ENCODE data around the gene RLF. TPM values are rescaled to one million over a fixed set of nuclear protein-coding genes. Genes with fewer than 3 reads are reported as not detected.

Gene RLF
- total RNA-seq, 4 donors from 2014 or later, result 12.3 to 15.9 (median 15.0) TPM

- Histone ChIP-seq H3K4me1 (peaks cover 0 to 3% of the 10 kb centered on the region in 2 donors), H3K27me3 (no peaks in the 10 kb centered on the region), H3K36me3 (no peaks in the 10 kb centered on the region), H3K4me3 (no peak overlapping the region), H3K27ac (no peak overlapping the region), H3K9me3 (no peaks in the 10 kb centered on the region)
- intact Hi-C loops (cut with DNase I; ENCODE audit: low total_unique reads), result no loop called here
- in situ Hi-C loops (cut with MboI; ENCODE audit: low sequenced_read_pairs in 4 of 4), result loop anchor here in 1 of 4 donors (10.0 kb wide), 1 partner anchor 100 kb away; the partner anchor contains the start of gene ZMPSTE24
- ATAC-seq (no peak), DNase-seq (no peak)
- TF ChIP-seq CTCF (IDR thresholded peaks at IDR 0.05 in 4 of 5, conservative IDR thresholded peaks at IDR 0.05 in 1 of 5), result no peak
- no peak for TF ChIP-seq POLR2A (IDR thresholded peaks at IDR 0.05)
These were observed 6.1 kb upstream of the RLF start for GRCh38 chr1:40155135-40155534.

- intact Hi-C loops (cut with DNase I; ENCODE audit: low total_unique reads), result no loop called here
These were observed 5.3 kb upstream of the RLF start for GRCh38 chr1:40155910-40156309.

DNA sequence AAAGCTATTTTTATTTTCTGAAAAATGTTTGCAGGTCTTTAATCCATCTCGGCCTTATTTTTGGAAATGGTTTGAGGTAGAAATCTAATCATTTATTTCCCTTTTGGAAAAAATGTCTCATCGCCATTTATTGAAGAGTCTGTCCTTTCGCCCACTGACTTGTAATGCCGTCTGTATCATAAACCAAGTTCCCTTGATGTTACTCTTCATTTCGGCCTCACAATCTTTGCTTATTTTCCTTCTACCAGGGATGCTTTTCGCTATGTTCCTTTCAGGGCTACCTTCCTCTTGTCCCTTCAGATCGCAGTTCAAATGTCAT is 422 bp upstream of the RLF start:
- no peak for DNase-seq
- Histone ChIP-seq H3K9me3 (no peaks in the 10 kb centered on the region), H3K4me3 (peak overlapping the region; percentile 73 to 98 (median 89)), H3K27me3 (no peaks in the 10 kb centered on the region), H3K4me1 (peaks cover 41 to 42% of the 10 kb centered on the region in 2 donors), H3K27ac (peak overlapping the region; percentile 92 to 99 (median 96)), H3K36me3 (no peaks in the 10 kb centered on the region)
- intact Hi-C loops (cut with DNase I; ENCODE audit: low total_unique reads), result loop anchor here (1.0 to 5.0 kb wide), 4 partner anchors 63 to 232 kb away; partner anchors contain the start of genes CAP1 and PPT1
- TF ChIP-seq POLR2A (IDR thresholded peaks at IDR 0.05) (no peak), CTCF (IDR thresholded peaks at IDR 0.05 in 4 of 5, conservative IDR thresholded peaks at IDR 0.05 in 1 of 5) (no peak)
- no peak for ATAC-seq
- in situ Hi-C loops (cut with MboI; ENCODE audit: low sequenced_read_pairs in 4 of 4), result loop anchor here in 2 of 4 donors (5.0 to 10.0 kb wide), 2 partner anchors 94 to 97 kb away; partner anchors contain the start of gene ZMPSTE24 (in 2 of the 2)

More at GRCh38 chr1:40155910-40156309, 5.3 kb upstream of the RLF start:
- ATAC-seq (no peak), DNase-seq (no peak)
- no peak for TF ChIP-seq POLR2A (IDR thresholded peaks at IDR 0.05)
- no peak for TF ChIP-seq CTCF (IDR thresholded peaks at IDR 0.05 in 4 of 5, conservative IDR thresholded peaks at IDR 0.05 in 1 of 5)
- Histone ChIP-seq H3K4me3 (no peak overlapping the region), H3K27me3 (no peaks in the 10 kb centered on the region), H3K9me3 (no peaks in the 10 kb centered on the region), H3K27ac (no peak overlapping the region), H3K4me1 (peaks cover 5 to 8% of the 10 kb centered on the region in 2 donors), H3K36me3 (no peaks in the 10 kb centered on the region)
- in situ Hi-C loops (cut with MboI; ENCODE audit: low sequenced_read_pairs in 4 of 4), result loop anchor here in 1 of 4 donors (10.0 kb wide), 1 partner anchor 99 kb away; the partner anchor contains the start of gene ZMPSTE24

DNA sequence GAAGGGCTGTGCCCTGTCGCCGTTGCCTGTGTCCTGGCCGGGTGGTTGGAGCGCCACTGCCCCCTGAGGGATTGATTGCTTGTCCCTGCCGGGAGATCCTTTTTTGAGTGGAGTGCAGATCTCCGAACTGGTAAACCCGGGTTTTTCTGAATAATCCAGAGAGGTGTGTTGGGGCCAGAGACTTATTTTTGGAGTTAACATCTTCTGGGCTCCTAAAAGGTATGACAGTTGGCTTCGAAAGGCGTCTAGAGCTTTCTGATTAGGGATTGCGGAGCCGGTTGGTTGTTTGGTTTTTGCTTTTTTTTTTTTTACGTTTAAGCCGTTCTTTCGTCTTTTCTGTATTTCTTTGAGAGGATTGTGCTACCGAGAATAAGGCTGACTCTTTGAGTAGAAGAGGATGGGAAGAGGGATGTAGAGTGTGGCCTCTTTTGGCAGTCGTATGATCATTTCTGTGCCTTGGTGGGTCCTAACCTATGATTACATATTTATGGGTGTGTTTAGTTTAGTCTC is 756 bp downstream of the RLF start:
- Histone ChIP-seq H3K27me3 (no peaks in the 10 kb centered on the region), H3K4me1 (peaks cover 44 to 45% of the 10 kb centered on the region in 2 donors), H3K4me3 (peak overlapping the region; percentile 73 to 98 (median 89)), H3K9me3 (no peaks in the 10 kb centered on the region), H3K36me3 (no peaks in the 10 kb centered on the region), H3K27ac (peak overlapping the region; percentile 92 to 99 (median 96))
- ATAC-seq (peak; percentile 63 to 74), DNase-seq (peak; percentile 25 to 37)
- TF ChIP-seq CTCF (IDR thresholded peaks at IDR 0.05 in 4 of 5, conservative IDR thresholded peaks at IDR 0.05 in 1 of 5) (peak in 1 of 5 experiments; percentile 14), POLR2A (IDR thresholded peaks at IDR 0.05) (no peak)
- in situ Hi-C loops (cut with MboI; ENCODE audit: low sequenced_read_pairs in 4 of 4) (loop anchor here in 2 of 4 donors (5.0 to 10.0 kb wide), 2 partner anchors 93 to 95 kb away; partner anchors contain the start of gene ZMPSTE24 (in 2 of the 2)), intact Hi-C loops (cut with DNase I; ENCODE audit: low total_unique reads) (loop anchor here (1.0 to 5.0 kb wide), 4 partner anchors 65 to 230 kb away; partner anchors contain the start of genes CAP1 and PPT1)
